IPS DF 6.9 (cell line): Measurements from ENCODE around the gene AGER.

ENCODE experiments used
- DNase-seq: peaks from one replicate; pipeline ENCODE4 v3.0.0-alpha.2; 2013; ENCODE audit warnings: low read depth, low spot score
- H3K27ac ChIP-seq: one replicate; pipeline ENCODE4 v1.5.1; 2013; ENCODE audit warnings: low read length, control low read depth
- H3K27me3 ChIP-seq: 2 replicates; pipeline ENCODE4 v1.6.1; 2013; ENCODE audit warnings: mild to moderate bottlenecking, low read length; ENCODE audit not compliant: control insufficient read depth, insufficient read depth
- H3K36me3 ChIP-seq: 2 replicates; pipeline ENCODE4 v1.6.1; 2013; ENCODE audit warnings: low read length; ENCODE audit not compliant: control insufficient read depth, insufficient read depth
- H3K4me1 ChIP-seq: 2 replicates; pipeline ENCODE4 v1.6.1; 2013; ENCODE audit warnings: low read length; ENCODE audit not compliant: control insufficient read depth, insufficient read depth
- H3K4me3 ChIP-seq: 2 replicates; pipeline ENCODE4 v1.5.1; 2013; ENCODE audit warnings: mild to moderate bottlenecking, low read length
- H3K9me3 ChIP-seq: 2 replicates; pipeline ENCODE4 v1.6.1; 2013; ENCODE audit warnings: low read length, inconsistent platforms; ENCODE audit not compliant: control insufficient read depth, insufficient read depth
- WGBS: extraction: QIAGEN DNeasy Blood & Tissue Kit; methylation state at CpG from one replicate; pipeline ENCODE4 v1.1.7; 2013; ENCODE audit warnings: mixed read lengths, missing lambda C conversion rate; ENCODE audit not compliant: insufficient read length, insufficient coverage; 5-methylcytosine and 5-hydroxymethylcytosine counted together

Gene AGER

DNA sequence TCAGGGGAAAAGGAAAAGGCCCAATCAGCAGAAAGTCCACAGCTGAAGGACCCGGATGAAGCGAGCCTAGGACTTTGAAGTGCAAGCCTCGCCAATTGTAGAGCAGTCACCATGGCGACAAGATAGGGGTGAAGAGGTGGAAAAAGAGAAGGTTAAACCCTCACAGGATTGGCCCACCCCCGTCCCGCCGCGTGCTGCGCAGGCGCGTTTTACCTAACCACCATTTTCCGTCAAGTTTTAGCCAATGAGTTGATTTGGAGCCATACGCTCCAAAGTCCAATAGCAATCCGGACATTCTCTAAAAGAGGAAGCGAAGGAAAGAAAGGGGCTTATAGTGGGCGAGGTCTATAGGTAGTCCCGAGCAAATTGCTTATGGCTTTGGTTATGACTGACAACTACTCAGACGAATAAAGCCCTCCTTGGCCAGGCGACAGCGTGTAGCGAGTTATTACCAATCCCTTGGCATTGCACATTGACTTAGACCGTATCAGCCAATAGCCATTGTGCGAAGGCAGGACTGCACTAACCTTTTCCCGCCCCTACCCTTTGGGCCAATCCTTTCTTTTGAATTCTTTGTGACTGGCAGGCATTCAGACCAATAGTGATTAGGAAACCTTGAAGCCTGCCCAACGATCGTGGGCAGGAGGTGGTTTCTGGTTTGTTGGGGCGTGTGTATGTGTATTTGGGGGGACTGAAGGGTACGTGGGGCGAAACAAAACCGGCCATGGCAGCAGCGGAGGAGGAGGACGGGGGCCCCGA lies 6.1 kb downstream of the AGER start, which contains the start of gene RNF5:
RNF5 (plus strand) TSS at position 618 of the 759 bp plus-strand sequence; CDS start at position 725, 107 bp downstream.
- no peaks in the 10 kb centered on the region for H3K27me3 ChIP-seq
- H3K9me3 ChIP-seq, result no peaks in the 10 kb centered on the region
- H3K36me3 ChIP-seq, result peaks cover 6% of the 10 kb centered on the region
- no peak within 1 kb of the TSS for H3K27ac ChIP-seq
- H3K4me1 ChIP-seq, result no peaks in the 10 kb centered on the region; the same call in 1 of the 2 replicates
- peak; percentile 96 for DNase-seq
- peak within 1 kb of the TSS; percentile 98; the same call in 1 of the 2 replicates for H3K4me3 ChIP-seq
- no CpG with 5 or more reads among the region's 33 CpGs for WGBS

DNA sequence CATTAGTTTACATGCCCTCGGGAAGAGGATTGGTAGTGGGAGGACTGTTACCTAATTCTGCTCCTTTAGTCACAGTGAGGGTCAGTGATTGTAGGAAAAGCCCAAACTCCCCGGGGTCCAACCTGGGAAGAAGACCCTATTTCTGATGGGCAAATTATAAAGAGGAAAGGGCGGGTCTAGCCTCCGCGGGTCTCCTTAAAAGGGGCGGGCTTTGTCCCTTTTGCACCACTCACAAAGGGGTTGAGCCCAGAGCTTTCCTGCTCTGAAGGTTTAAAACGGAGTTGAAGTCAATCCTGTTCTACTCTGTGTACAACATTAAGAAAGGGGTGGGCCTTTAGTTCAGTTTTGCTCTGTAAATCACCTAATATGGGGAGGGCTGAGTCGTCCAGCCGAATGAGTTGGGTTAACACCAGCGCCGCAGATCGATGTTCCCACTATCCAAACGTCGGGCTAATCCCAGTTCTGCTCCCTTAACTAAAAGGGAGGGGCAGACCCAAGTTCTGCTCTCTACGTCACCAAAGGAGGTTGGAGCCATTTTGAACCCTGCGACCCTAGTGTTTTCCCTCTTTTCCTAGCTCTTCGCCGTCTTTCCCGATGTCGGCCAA lies 6.8 kb downstream of the AGER start:
- DNase-seq, result peak; percentile 98
- peaks cover 6% of the 10 kb centered on the region; the same call in 1 of the 2 replicates for H3K36me3 ChIP-seq
- H3K4me3 ChIP-seq, result peak overlapping the region; percentile 98; the same call in 1 of the 2 replicates
- no peaks in the 10 kb centered on the region for H3K9me3 ChIP-seq
- H3K27ac ChIP-seq, result peak overlapping the region; percentile 49
- peaks cover 2% of the 10 kb centered on the region; the same call in 1 of the 2 replicates for H3K4me1 ChIP-seq
- WGBS, result no CpG with 5 or more reads among the region's 20 CpGs
- H3K27me3 ChIP-seq, result no peaks in the 10 kb centered on the region

DNA sequence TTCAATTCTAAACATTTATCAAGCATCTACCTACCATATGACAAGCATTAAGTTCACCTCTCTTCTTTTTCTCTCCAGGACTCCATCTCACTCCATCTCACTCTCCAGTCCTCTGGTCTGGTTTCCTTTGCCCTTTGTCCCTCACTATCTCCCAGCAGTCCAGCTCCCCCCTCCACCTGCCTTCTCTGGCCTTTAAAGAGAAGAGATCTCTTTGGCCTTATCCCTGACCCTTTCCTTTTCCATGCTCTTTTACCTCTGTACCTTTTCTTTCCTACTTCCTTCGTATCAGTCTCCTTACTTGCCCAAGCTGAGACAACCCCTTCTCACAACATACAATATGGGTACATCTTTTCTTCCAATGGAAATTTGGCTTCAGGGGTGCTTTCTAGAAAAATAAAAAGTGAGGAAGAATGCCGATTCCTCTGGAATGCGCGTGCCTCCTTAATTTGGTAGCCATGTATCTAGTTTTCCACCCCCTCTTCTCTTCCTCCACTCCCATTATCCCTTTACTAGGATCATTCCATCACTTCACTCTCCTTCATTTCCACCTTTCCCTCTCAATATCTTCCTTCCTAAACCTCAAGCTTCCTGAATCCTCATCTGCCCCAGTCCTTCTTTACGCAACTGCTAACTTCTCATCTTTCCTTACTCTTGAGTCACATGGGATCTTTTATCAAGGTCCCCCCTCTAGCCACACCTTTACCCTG lies 7.4 kb downstream of the AGER start:
- no peaks in the 10 kb centered on the region for H3K9me3 ChIP-seq
- H3K4me3 ChIP-seq, result peak overlapping the region; percentile 98; the same call in 1 of the 2 replicates
- 100% methylated on average over 1 of the region's 5 CpGs for WGBS
- peak overlapping the region; percentile 49 for H3K27ac ChIP-seq
- no peaks in the 10 kb centered on the region for H3K27me3 ChIP-seq
- H3K4me1 ChIP-seq, result peaks cover 2% of the 10 kb centered on the region; the same call in 1 of the 2 replicates
- no peak for DNase-seq
- H3K36me3 ChIP-seq, result peaks cover 6% of the 10 kb centered on the region; the same call in 1 of the 2 replicates

DNA sequence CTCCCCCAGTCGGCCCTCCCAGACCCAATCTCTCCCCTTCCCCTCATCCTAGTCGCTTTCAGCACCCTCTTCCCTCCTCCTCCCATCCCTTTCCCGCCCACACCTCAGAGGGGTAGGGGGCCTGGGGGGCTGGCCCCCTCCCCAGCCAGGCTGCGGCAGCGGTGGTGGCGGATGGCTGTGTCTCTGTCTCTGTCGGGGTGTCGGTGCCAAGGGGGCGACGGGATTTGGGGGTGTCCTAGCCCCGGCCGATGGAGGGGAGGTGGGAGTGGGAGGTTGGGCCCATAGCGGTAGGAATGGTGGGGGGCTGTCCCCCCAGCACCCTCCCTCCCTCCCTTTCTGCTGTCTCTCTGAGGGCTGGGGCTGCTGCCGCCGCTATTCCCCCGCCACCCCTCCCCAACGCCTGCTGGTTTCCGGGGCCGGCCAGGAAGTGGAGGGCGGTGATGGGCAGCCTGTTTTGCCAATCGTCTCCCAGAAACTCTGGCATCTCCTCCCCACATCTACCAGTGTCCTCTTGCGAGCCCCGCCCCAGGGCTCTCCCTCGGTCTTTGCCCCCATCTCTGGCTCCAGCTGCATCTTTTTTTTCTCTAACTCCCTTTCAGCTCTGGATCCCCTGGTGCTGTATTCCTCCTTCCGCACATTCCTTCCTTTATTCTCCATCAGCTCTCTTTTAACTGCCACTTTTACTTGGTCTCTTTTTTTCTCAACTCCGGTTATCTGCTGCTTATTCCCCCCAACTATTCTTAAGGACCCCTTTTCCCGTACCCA lies 8.2 kb downstream of the AGER start, which contains the start of gene AGPAT1:
AGPAT1 (minus strand) TSS at position 374 of the 765 bp plus-strand sequence. CDS start 4,588 bp downstream, outside the sequence.
- no peaks in the 10 kb centered on the region for H3K9me3 ChIP-seq
- peaks cover 5% of the 10 kb centered on the region; the same call in 1 of the 2 replicates for H3K36me3 ChIP-seq
- peak within 1 kb of the TSS; percentile 98 for H3K4me3 ChIP-seq
- DNase-seq, result no peak
- H3K4me1 ChIP-seq, result peaks cover 2% of the 10 kb centered on the region; the same call in 1 of the 2 replicates
- no CpG with 5 or more reads among the region's 27 CpGs for WGBS
- peak within 1 kb of the TSS; percentile 49 for H3K27ac ChIP-seq
- H3K27me3 ChIP-seq, result no peaks in the 10 kb centered on the region

DNA sequence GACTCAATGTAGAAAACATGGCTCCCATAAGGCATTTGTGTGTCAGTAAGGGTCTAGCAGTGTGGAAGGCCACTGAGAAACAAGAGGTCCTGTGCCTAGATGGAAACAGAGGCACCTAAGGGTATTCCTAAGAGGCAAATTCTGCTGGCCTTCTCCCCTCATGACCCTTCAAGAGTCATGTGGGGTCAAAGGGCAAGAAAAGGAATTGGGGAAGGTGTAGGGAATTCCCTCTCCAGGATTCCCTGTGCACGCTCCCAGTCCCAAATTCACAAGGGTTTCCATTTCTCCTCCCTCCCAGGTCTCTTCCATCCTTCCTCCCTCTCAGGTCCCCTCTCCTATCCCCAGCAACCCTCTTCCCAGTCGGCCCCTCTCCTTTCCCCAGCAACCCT lies 8.7 kb downstream of the AGER start:
- Histone ChIP-seq H3K9me3 (no peaks in the 10 kb centered on the region), H3K36me3 (peaks cover 8% of the 10 kb centered on the region; the same call in 1 of the 2 replicates), H3K4me1 (peaks cover 2% of the 10 kb centered on the region; the same call in 1 of the 2 replicates), H3K27me3 (no peaks in the 10 kb centered on the region), H3K4me3 (peak overlapping the region; percentile 98; the same call in 1 of the 2 replicates), H3K27ac (no peak overlapping the region)
- no peak for DNase-seq
- no CpG with 5 or more reads among the region's 2 CpGs for WGBS

DNA sequence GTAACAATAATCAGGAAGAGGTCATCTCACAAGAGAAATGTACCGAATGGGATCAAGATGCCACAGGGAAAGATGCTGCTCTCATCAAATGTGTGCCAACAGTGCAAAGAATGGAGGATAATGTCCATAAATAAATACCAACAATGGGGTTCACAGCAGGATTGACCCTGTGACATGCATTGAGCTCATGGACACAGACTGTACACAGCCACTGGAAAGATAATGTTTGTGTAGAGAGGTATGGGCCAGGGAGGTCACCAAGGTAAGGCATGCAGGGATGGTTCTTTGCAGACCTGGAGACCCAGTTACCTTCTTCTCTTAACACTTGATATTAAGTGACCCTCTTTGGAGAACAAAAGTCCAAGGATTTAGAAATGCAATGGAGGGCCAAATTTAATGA lies 9.6 kb downstream of the AGER start:
- WGBS, result no CpG with 5 or more reads among the region's 1 CpG
- Histone ChIP-seq H3K27ac (no peak overlapping the region), H3K36me3 (peaks cover 16% of the 10 kb centered on the region; the same call in 1 of the 2 replicates), H3K9me3 (no peaks in the 10 kb centered on the region), H3K4me1 (peaks cover 2% of the 10 kb centered on the region; the same call in 1 of the 2 replicates), H3K4me3 (no peak overlapping the region), H3K27me3 (no peaks in the 10 kb centered on the region)
- no peak for DNase-seq

DNA sequence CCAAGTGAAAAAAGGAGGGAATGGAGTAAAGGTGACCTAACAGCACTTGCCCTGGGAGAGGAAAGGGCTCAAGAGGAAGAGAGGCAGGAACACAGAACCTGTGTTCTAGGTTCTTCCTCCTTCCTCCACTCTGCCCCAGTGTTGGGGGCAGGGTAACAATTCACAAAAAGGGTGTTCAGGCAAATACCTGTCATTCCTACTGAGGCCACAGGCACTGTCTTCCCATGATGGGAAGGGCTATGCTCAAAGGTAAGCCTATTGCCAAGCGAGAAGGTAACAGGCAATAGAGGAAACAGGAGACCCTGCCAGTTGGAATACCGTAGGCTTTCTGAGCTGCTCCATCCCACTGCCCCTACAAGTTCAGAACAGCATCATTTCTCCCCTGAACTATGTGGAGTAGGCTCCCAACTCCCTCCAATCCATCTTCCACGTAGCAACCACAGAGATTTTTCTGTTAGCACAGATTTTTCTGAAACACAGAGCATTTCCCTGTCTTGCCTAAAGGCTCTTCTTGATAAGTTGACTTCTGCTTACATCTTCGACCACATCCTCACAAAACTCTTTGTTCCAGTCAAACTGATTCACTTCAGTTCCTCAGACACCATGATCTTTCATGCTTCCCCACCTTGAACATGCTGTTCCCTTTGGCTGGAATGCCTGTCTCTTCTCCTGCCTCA lies 10.9 kb downstream of the AGER start:
- Histone ChIP-seq H3K9me3 (no peaks in the 10 kb centered on the region), H3K4me3 (no peak overlapping the region), H3K27me3 (no peaks in the 10 kb centered on the region), H3K4me1 (peaks cover 2% of the 10 kb centered on the region; the same call in 1 of the 2 replicates), H3K36me3 (peaks cover 18% of the 10 kb centered on the region; the same call in 1 of the 2 replicates), H3K27ac (no peak overlapping the region)
- WGBS, result no CpG with 5 or more reads among the region's 4 CpGs
- DNase-seq, result no peak

DNA sequence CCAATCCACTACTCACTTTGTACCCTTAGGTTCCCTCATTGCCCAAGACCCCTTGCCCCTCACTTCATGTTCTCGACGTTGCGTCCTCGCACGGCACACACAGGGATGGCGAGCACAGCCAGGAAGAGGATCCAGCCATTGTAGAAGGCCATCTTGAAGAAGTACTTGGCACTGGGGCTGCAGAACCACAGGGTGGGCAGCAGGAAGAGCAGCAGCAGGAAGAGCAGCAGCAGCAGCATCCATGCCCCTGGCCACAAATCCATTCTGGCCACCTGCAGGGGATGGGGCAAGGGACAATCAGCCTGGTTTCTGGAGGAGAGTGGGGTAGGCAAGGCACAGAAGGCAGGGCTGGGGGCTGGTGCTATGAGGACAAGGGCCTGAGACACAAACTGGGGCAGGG lies 12.8 kb downstream of the AGER start:
- peaks cover 22% of the 10 kb centered on the region; the same call in 1 of the 2 replicates for H3K36me3 ChIP-seq
- H3K4me1 ChIP-seq, result peaks cover 4% of the 10 kb centered on the region
- H3K4me3 ChIP-seq, result no peak overlapping the region
- no peak for DNase-seq
- no peak overlapping the region for H3K27ac ChIP-seq
- H3K27me3 ChIP-seq, result no peaks in the 10 kb centered on the region
- WGBS, result no CpG with 5 or more reads among the region's 6 CpGs
- no peaks in the 10 kb centered on the region for H3K9me3 ChIP-seq

DNA sequence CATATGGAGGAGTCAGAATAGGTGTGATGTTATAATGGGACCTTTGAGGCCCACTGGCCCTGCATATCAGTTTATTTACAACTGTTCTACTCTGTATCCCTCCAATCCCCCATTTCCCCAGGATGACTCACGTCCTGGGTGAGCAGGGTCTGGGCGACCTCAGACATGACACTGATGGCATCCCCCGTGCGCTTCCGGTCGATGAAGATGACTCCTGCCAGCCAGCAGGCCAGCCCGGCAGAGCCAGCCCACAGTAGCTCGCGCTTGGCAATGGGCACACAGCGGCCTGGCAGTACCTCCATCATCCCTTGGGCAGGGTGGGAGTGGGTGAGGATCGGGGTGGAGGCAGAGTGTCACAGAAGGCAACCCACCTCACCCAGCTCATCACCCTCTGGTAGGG lies 13.8 kb downstream of the AGER start:
- Histone ChIP-seq H3K4me1 (peaks cover 4% of the 10 kb centered on the region), H3K36me3 (peaks cover 22% of the 10 kb centered on the region; the same call in 1 of the 2 replicates), H3K27ac (no peak overlapping the region), H3K9me3 (no peaks in the 10 kb centered on the region), H3K27me3 (no peaks in the 10 kb centered on the region), H3K4me3 (no peak overlapping the region)
- WGBS, result no CpG with 5 or more reads among the region's 11 CpGs
- DNase-seq, result no peak
